A549 (cell line): ENCODE results near the gene MEGF10. TPM values are rescaled to one million over a fixed set of nuclear protein-coding genes. Genes with fewer than 3 reads are reported as not detected.

Experiments
- ATAC-seq, 2 experiments: fragments of 200-7000 bp in 1 of 2; fragments of >200 bp in 1 of 2; cut with Nextera tagmentation in 1 of 2; cut with Tn5 transposase in 1 of 2; 3 replicates each; pipeline versions ENCODE4 v1.8.0 to v1.9.1; 2018 to 2020; ENCODE audit warnings: mild to moderate bottlenecking in 1 of 2, moderate library complexity in 1 of 2
- CTCF ChIA-PET: fragments of 300-600 bp; sonication (Branson Sonifier 250); formaldehyde crosslinking; extraction: SDS; loops from one replicate; lab custom pipeline; 2021; ENCODE audit warnings: antibody characterized with exemption, inconsistent platforms; lab: Yijun Ruan, JAX
- POLR2A ChIA-PET: fragments of 350-600 bp; formaldehyde crosslinking; extraction: SDS; loops from one replicate; lab custom pipeline; 2021; ENCODE audit warnings: antibody characterized with exemption, inconsistent platforms; lab: Yijun Ruan, JAX
- DNase-seq, 2 experiments: peaks; one replicate each; pipeline versions ENCODE4 v3.0.0 to v3.0.0-alpha.2; 2011 to 2016; ENCODE audit warnings: low read depth in 1 of 2, low spot score in 1 of 2
- FAIRE-seq: peaks from 2 replicates; lab custom pipeline; 2011; peaks lifted over from hg19 to GRCh38; lab: Jason Lieb, UNC
- H3K27ac ChIP-seq, 2 experiments: fragments of >200 bp; sonication (Bioruptor Twin); formaldehyde crosslinking; 3 replicates each; pipeline ENCODE4 v1.5.1; 2016 to 2017
- H3K4me1 ChIP-seq: fragments of >200 bp; sonication (Bioruptor Twin); formaldehyde crosslinking; 3 replicates; pipeline ENCODE4 v1.6.1; 2016
- H3K4me2 ChIP-seq: fragments of >200 bp; sonication (Bioruptor Twin); formaldehyde crosslinking; 3 replicates; pipeline ENCODE4 v1.6.1; 2016
- H3K4me3 ChIP-seq: fragments of >200 bp; sonication (Bioruptor Twin); formaldehyde crosslinking; 3 replicates; pipeline ENCODE4 v1.5.1; 2016
- H3K9me3 ChIP-seq: fragments of >200 bp; sonication (Bioruptor Twin); formaldehyde crosslinking; 3 replicates; pipeline ENCODE4 v1.6.1; 2016
- EHF ChIP-seq: fragments of 250-450 bp; sonication (Bioruptor Pico); IDR thresholded peaks from 2 replicates; pipeline ENCODE4 v1.5.0; 2020; ENCODE audit warnings: mild to moderate bottlenecking
- FOSB ChIP-seq: fragments of 250-450 bp; sonication (Bioruptor Pico); IDR thresholded peaks from 2 replicates; pipeline ENCODE4 v1.5.0; 2020; ENCODE audit warnings: mild to moderate bottlenecking, moderate library complexity
- FOSL2 ChIP-seq, 2 experiments: fragments of 450-650 bp in 1 of 2; fragments of >200 bp in 1 of 2; sonication (Bioruptor Twin) in 1 of 2; formaldehyde crosslinking; IDR thresholded peaks; 2 replicates each; pipeline versions ENCODE4 v1.5.0 to v1.6.1; 2016 to 2020; ENCODE audit warnings: mild to moderate bottlenecking in 1 of 2, moderate library complexity in 1 of 2
- HEYL ChIP-seq: fragments of 250-450 bp; sonication (Bioruptor Pico); IDR thresholded peaks from 2 replicates; pipeline ENCODE4 v1.8.0; 2021; ENCODE audit warnings: mild to moderate bottlenecking, moderate library complexity
- HMGXB4 ChIP-seq: fragments of 250-450 bp; sonication (Bioruptor Pico); IDR thresholded peaks from 2 replicates; pipeline ENCODE4 v1.5.0; 2021; ENCODE audit warnings: mild to moderate bottlenecking, moderate library complexity, borderline replicate concordance
- HOXA7 ChIP-seq: fragments of 250-450 bp; sonication (Bioruptor Pico); IDR thresholded peaks from 2 replicates; pipeline ENCODE4 v1.5.0; 2020; ENCODE audit warnings: mild to moderate bottlenecking, moderate library complexity
- HOXB13 ChIP-seq: fragments of 250-450 bp; sonication (Bioruptor Pico); IDR thresholded peaks from 2 replicates; pipeline ENCODE4 v1.5.0; 2020; ENCODE audit warnings: low read depth, mild to moderate bottlenecking, moderate library complexity
- JUN ChIP-seq, 2 experiments: fragments of >200 bp; sonication (Bioruptor Twin); formaldehyde crosslinking; IDR thresholded peaks; 2 replicates in 1 of 2; 3 replicates in 1 of 2; pipeline ENCODE4 v1.6.1; 2016 to 2017
- KDM1A ChIP-seq: fragments of 200-600 bp; sonication (generic); IDR thresholded peaks from 2 replicates; pipeline ENCODE4 v1.6.1; 2016; ENCODE audit warnings: low read depth, mild to moderate bottlenecking
- MAFK ChIP-seq: fragments of 450-650 bp; IDR thresholded peaks from 2 replicates; pipeline ENCODE4 v1.6.1; 2014; ENCODE audit not compliant: partially characterized antibody
- MAX ChIP-seq: IDR thresholded peaks from 2 replicates; pipeline ENCODE4 v1.6.1; 2012
- MYC ChIP-seq: IDR thresholded peaks from 2 replicates; pipeline ENCODE4 v1.6.1; 2012; ENCODE audit warnings: mild to moderate bottlenecking, inconsistent platforms, low read length, improper control_type of control experiment, borderline replicate concordance
- PHF8 ChIP-seq: fragments of 200-600 bp; sonication (generic); IDR thresholded peaks from 2 replicates; pipeline ENCODE4 v1.6.1; 2016; ENCODE audit warnings: low read depth, mild to moderate bottlenecking, antibody characterized with exemption, moderate library complexity, borderline replicate concordance
- POLR2A ChIP-seq: IDR thresholded peaks from 2 replicates; pipeline ENCODE4 v1.6.1; 2012; ENCODE audit warnings: mild to moderate bottlenecking, low read length
- POLR2AphosphoS2 ChIP-seq: conservative IDR thresholded peaks from 2 replicates; pipeline ENCODE4 v1.6.1; 2012; ENCODE audit warnings: low read length, improper control_type of control experiment, inconsistent platforms
- RFX5 ChIP-seq: fragments of 450-650 bp; IDR thresholded peaks from 2 replicates; pipeline ENCODE4 v1.7.1; 2014; ENCODE audit warnings: antibody characterized with exemption, mild to moderate bottlenecking, moderate library complexity
- RNF2 ChIP-seq: fragments of 200-600 bp; sonication (generic); IDR thresholded peaks from 2 replicates; pipeline ENCODE4 v1.6.1; 2016; ENCODE audit warnings: low read depth, mild to moderate bottlenecking, antibody characterized with exemption, moderate library complexity, borderline replicate concordance
- SREBF2 ChIP-seq: fragments of 450-650 bp; IDR thresholded peaks from 2 replicates; pipeline ENCODE4 v1.6.1; 2014; ENCODE audit warnings: mild to moderate bottlenecking, moderate library complexity
- ZFP36 ChIP-seq: fragments of 450-650 bp; IDR thresholded peaks from 2 replicates; pipeline ENCODE4 v1.6.1; 2014; ENCODE audit warnings: borderline replicate concordance; ENCODE audit not compliant: partially characterized antibody
- ZNF302 ChIP-seq: fragments of 250-450 bp; sonication (Bioruptor Pico); IDR thresholded peaks from 2 replicates; pipeline ENCODE4 v1.9.0; 2021; ENCODE audit warnings: inconsistent platforms, mild to moderate bottlenecking, moderate library complexity
- WGBS: methylation state at CpG from one replicate; pipeline ENCODE4 v1.1.6; 2017; ENCODE audit errors: missing lambda C conversion rate; 5-methylcytosine and 5-hydroxymethylcytosine counted together
- polyA plus RNA-seq, 4 experiments: library from polyadenylated mRNA; depleted of rRNA in 3 of 4; stranded (reverse); fragments of >200 nt; fragmentation: RNase III in 1 of 4; extraction: RNeasy Plus Mini Kit Qiagen cat#74134 plus additional on column Dnase treatment in 1 of 4; gene quantifications; 2 replicates in 3 of 4; 3 replicates in 1 of 4; pipeline ENCODE4 v1.2.3, GENCODE V29; 2011 to 2017
- TF ChIP-seq, protein P1 (sequence below): IDR thresholded peaks from 2 replicates; pipeline ENCODE4 v1.6.1; 2012; ENCODE audit warnings: low read depth, borderline replicate concordance
- TF ChIP-seq, protein P2 (sequence below): fragments of >200 bp; sonication (Bioruptor Twin); formaldehyde crosslinking; IDR thresholded peaks from 3 replicates; pipeline ENCODE4 v1.6.1; 2016

The MEGF10 gene
- polyA plus RNA-seq, 2 of the 4 experiments (the other 2 are of a cell fraction), result 0.01 TPM; not detected in 1

GRCh38 chr5:127451096-127451495, 160.5 kb downstream of the MEGF10 start:
- Histone ChIP-seq H3K4me1 (no peaks in the 10 kb centered on the region), H3K4me2 (no peak overlapping the region), H3K27ac (no peak overlapping the region), H3K9me3 (no peaks in the 10 kb centered on the region), H3K4me3 (no peak overlapping the region)
- ChIA-PET POLR2A (no interaction called here), CTCF (no interaction called here)
- ATAC-seq, result no peak
- TF ChIP-seq EHF (CRISPR knock-in tag) (no peak), FOSB (CRISPR knock-in tag) (no peak), HOXB13 (no peak), HEYL (no peak), SREBF2 (no peak), ZNF302 (CRISPR knock-in tag) (no peak), MYC (no peak), PHF8 (no peak), HOXA7 (CRISPR knock-in tag) (no peak)
- TF ChIP-seq, protein P1, sequence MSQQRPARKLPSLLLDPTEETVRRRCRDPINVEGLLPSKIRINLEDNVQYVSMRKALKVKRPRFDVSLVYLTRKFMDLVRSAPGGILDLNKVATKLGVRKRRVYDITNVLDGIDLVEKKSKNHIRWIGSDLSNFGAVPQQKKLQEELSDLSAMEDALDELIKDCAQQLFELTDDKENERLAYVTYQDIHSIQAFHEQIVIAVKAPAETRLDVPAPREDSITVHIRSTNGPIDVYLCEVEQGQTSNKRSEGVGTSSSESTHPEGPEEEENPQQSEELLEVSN, result no peak
- DNase-seq, result no peak
- no peak for FAIRE-seq
- 67% methylated on average over 4 of the region's 4 CpGs for WGBS

DNA sequence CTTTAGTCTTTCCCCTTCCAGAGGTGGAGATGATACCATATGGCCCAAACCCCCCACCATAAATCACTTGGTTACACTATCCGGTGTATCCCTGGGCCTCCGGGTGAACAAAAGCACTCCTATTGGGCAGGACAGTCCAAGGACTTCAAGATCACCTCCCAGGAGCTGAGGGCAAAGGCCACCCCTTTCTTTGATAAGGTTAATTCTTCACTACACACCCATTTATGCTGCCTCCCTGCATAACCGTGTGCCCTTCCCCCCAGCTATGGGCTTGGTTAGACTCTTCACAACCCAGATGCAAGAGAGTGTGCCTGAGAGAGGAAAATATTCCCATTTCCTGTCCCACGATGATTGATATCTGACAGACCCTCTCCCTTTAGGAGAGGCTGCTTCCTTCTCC, 162.0 kb downstream of the MEGF10 start:
- ChIA-PET CTCF (interaction anchor here (1.1 kb wide), 1 partner anchor 40 kb away, joined by 5 read pairs; no protein-coding TSS in a partner anchor), POLR2A (no interaction called here)
- no peak for TF ChIP-seq HMGXB4 (CRISPR knock-in tag)
- TF ChIP-seq, protein P1, result no peak
- no peak overlapping the region for H3K4me3 ChIP-seq
- no peak for ATAC-seq
- WGBS, result 38% methylated on average over 4 of the region's 4 CpGs
- H3K27ac ChIP-seq, result no peak overlapping the region
- no peaks in the 10 kb centered on the region for H3K9me3 ChIP-seq
- no peaks in the 10 kb centered on the region for H3K4me1 ChIP-seq
- H3K4me2 ChIP-seq, result no peak overlapping the region
- DNase-seq, result no peak
- FAIRE-seq, result no peak

- Histone ChIP-seq H3K4me2 (no peak overlapping the region), H3K4me3 (no peak overlapping the region), H3K27ac (no peak overlapping the region), H3K4me1 (no peaks in the 10 kb centered on the region), H3K9me3 (no peaks in the 10 kb centered on the region)
- WGBS, result 17% methylated on average over 2 of the region's 2 CpGs
- CTCF ChIA-PET, result interaction anchor here (0.6 to 2.2 kb wide), 2 partner anchors 21 to 1517 kb away, joined by 3 to 6 read pairs; no protein-coding TSS in a partner anchor
- POLR2A ChIA-PET, result no interaction called here
- DNase-seq (no peak), FAIRE-seq (no peak), ATAC-seq (no peak)
- no peak for TF ChIP-seq MAFK
- no peak for TF ChIP-seq ZFP36
- no peak for TF ChIP-seq KDM1A
- no peak for TF ChIP-seq RFX5
- no peak for TF ChIP-seq FOSL2 (IDR thresholded peaks at IDR 0.05)
- TF ChIP-seq FOSL2 (CRISPR knock-in tag; IDR thresholded peaks at IDR 0.05), result no peak
- no peak for TF ChIP-seq POLR2AphosphoS2
- TF ChIP-seq MAX, result no peak
- TF ChIP-seq POLR2A, result no peak
- no peak for TF ChIP-seq MYC
- TF ChIP-seq, protein P2, sequence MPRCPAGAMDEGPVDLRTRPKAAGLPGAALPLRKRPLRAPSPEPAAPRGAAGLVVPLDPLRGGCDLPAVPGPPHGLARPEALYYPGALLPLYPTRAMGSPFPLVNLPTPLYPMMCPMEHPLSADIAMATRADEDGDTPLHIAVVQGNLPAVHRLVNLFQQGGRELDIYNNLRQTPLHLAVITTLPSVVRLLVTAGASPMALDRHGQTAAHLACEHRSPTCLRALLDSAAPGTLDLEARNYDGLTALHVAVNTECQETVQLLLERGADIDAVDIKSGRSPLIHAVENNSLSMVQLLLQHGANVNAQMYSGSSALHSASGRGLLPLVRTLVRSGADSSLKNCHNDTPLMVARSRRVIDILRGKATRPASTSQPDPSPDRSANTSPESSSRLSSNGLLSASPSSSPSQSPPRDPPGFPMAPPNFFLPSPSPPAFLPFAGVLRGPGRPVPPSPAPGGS, result no peak
- no peak for TF ChIP-seq RNF2
- no peak for TF ChIP-seq JUN (IDR thresholded peaks at IDR 0.05)
Measured at GRCh38 chr5:127471211-127471610, 180.6 kb downstream of the MEGF10 start.
